Measurements from ENCODE around the gene SELENOM.

- TF ChIP-seq CTCF (IDR thresholded peaks at IDR 0.05; ENCODE audit: insufficient read depth, low read length, poor library complexity, severe bottlenecking) (no peak), EZH2phosphoT487 (conservative IDR thresholded peaks at IDR 0.05; ENCODE audit: low read length) (no peak)
Measured at GRCh38 chr22:31099386-31099785, 8.0 kb downstream of the SELENOM start.
